NB4 (cell line): ENCODE measurements around the gene CENATAC.

Experiments used
- DNase-seq: peaks from one replicate; pipeline ENCODE4 v3.0.0; 2010; ENCODE audit warnings: low read depth
- H3K4me3 ChIP-seq: one replicate; pipeline ENCODE4 v1.5.1; 2011; ENCODE audit warnings: mild to moderate bottlenecking, low read depth, low read length, moderate library complexity
- CTCF ChIP-seq: IDR thresholded peaks from one replicate; pipeline ENCODE4 v1.5.1; 2012; ENCODE audit warnings: low read depth, low read length
- MAX ChIP-seq: IDR thresholded peaks from 2 replicates; pipeline ENCODE4 v1.6.1; 2011; ENCODE audit warnings: low read depth, low read length
- MYC ChIP-seq: IDR thresholded peaks from 2 replicates; pipeline ENCODE4 v1.6.1; 2011; ENCODE audit warnings: low read depth, low read length
- POLR2A ChIP-seq: IDR thresholded peaks from 2 replicates; pipeline ENCODE4 v1.6.1; 2011; ENCODE audit warnings: mild to moderate bottlenecking; ENCODE audit not compliant: insufficient read length; ENCODE audit errors: extremely low read depth

CENATAC gene

GRCh38 chr11:119049081-119049480, 51.1 kb downstream of the CENATAC start:
- DNase-seq: no peak
- H3K4me3 ChIP-seq: no peak overlapping the region
- TF ChIP-seq CTCF (no peak), POLR2A (no peak), MYC (no peak), MAX (no peak)

GRCh38 chr11:119051440-119052162, 53.7 kb downstream of the CENATAC start:
- TF ChIP-seq CTCF (no peak), MYC (no peak), POLR2A (no peak)
- no peak for DNase-seq
- no peak overlapping the region for H3K4me3 ChIP-seq

- no peak overlapping the region for H3K4me3 ChIP-seq
- DNase-seq: no peak
- TF ChIP-seq MYC: no peak
- TF ChIP-seq CTCF: no peak
- no peak for TF ChIP-seq POLR2A
- no peak for TF ChIP-seq MAX
Observed at GRCh38 chr11:119052163-119052814, 54.4 kb downstream of the CENATAC start.

- TF ChIP-seq MYC (no peak), CTCF (no peak), POLR2A (no peak), MAX (no peak)
- no peak for DNase-seq
- H3K4me3 ChIP-seq: no peak overlapping the region
Observed at GRCh38 chr11:119054418-119054817, 56.5 kb downstream of the CENATAC start.

- peak overlapping the region; percentile 86 for H3K4me3 ChIP-seq
- DNase-seq: peak; percentile 59
- no peak for TF ChIP-seq MYC
- peak; percentile 18 for TF ChIP-seq CTCF
- TF ChIP-seq POLR2A: no peak
- TF ChIP-seq MAX: no peak
Observed at GRCh38 chr11:119055901-119056300, 58.0 kb downstream of the CENATAC start.
